ENCODE data around the gene LIPC.

- TF ChIP-seq CTCF (IDR thresholded peaks at IDR 0.05) (no peak), POLR2A (IDR thresholded peaks at IDR 0.05) (no peak)
Observed at GRCh38 chr15:58426501-58426900, 5.3 kb upstream of the LIPC start.
